ENCODE measurements around the gene SRC. TPM values are rescaled to one million over a fixed set of nuclear protein-coding genes. Genes with fewer than 3 reads are reported as not detected.
"Not testable (repeated sequence)": the region's sequence is repeated elsewhere in the genome, so short reads cannot be mapped to it uniquely, and the experiment has no call there.

Gene SRC
- total RNA-seq, 1 donor from 2014 or later = 6.4 TPM

- Mint-ChIP-seq H3K9me3 (no peaks in the 10 kb centered on the region), H3K36me3 (ENCODE audit: low read depth) (no peaks in the 10 kb centered on the region)
These were observed 12.1 kb upstream of the SRC start for GRCh38 chr20:37333848-37334318.

GRCh38 chr20:37334450-37334849 is 11.5 kb upstream of the SRC start:
- Mint-ChIP-seq H3K27ac (no peak overlapping the region), H3K4me1 (ENCODE audit: low read depth) (peaks cover 22% of the 10 kb centered on the region), H3K9me3 (no peaks in the 10 kb centered on the region), H3K4me3 (no peak overlapping the region), H3K27me3 (ENCODE audit: insufficient read depth) (no peaks in the 10 kb centered on the region), H3K36me3 (ENCODE audit: low read depth) (no peaks in the 10 kb centered on the region)
- intact Hi-C loops (cut with micrococcal nuclease) = no loop called here
- DNase-seq (ENCODE audit: low spot score) = no peak

More at GRCh38 chr20:37333848-37334318, 12.1 kb upstream of the SRC start:
- Mint-ChIP-seq H3K4me3 (no peak overlapping the region), H3K4me1 (ENCODE audit: low read depth) (peaks cover 22% of the 10 kb centered on the region), H3K27ac (no peak overlapping the region), H3K27me3 (ENCODE audit: insufficient read depth) (no peaks in the 10 kb centered on the region)
- no peak for DNase-seq (ENCODE audit: low spot score)
- intact Hi-C loops (cut with micrococcal nuclease) = no loop called here

GRCh38 chr20:37335642-37336368 is 10.1 kb upstream of the SRC start:
- Mint-ChIP-seq H3K27me3 (ENCODE audit: insufficient read depth) (no peaks in the 10 kb centered on the region), H3K4me3 (peak overlapping the region; percentile 12), H3K9me3 (no peaks in the 10 kb centered on the region), H3K4me1 (ENCODE audit: low read depth) (peaks cover 22% of the 10 kb centered on the region), H3K27ac (peak overlapping the region; percentile 55), H3K36me3 (ENCODE audit: low read depth) (no peaks in the 10 kb centered on the region)
- DNase-seq (ENCODE audit: low spot score) = no peak
- intact Hi-C loops (cut with micrococcal nuclease) = loop anchor here (1.0 to 5.0 kb wide), 4 partner anchors 9 to 191 kb away; partner anchors contain the start of gene BLCAP

GRCh38 chr20:37336369-37337207 is 9.4 kb upstream of the SRC start:
- Mint-ChIP-seq H3K4me3 (peak overlapping the region; percentile 61), H3K4me1 (ENCODE audit: low read depth) (peaks cover 22% of the 10 kb centered on the region)

GRCh38 chr20:37337208-37337991 is 8.5 kb upstream of the SRC start:
- peaks cover 22% of the 10 kb centered on the region for H3K4me1 Mint-ChIP-seq (ENCODE audit: low read depth)
- no peaks in the 10 kb centered on the region for H3K36me3 Mint-ChIP-seq (ENCODE audit: low read depth)
- intact Hi-C loops (cut with micrococcal nuclease) = loop anchor here (5.0 kb wide), 2 partner anchors 40 to 190 kb away; partner anchors contain the start of gene BLCAP
- H3K27ac Mint-ChIP-seq = peak overlapping the region; percentile 35
- DNase-seq (ENCODE audit: low spot score) = no peak
- H3K9me3 Mint-ChIP-seq = no peaks in the 10 kb centered on the region
- peak overlapping the region; percentile 61 for H3K4me3 Mint-ChIP-seq
- H3K27me3 Mint-ChIP-seq (ENCODE audit: insufficient read depth) = no peaks in the 10 kb centered on the region

More at GRCh38 chr20:37336369-37337207, 9.4 kb upstream of the SRC start:
- no peaks in the 10 kb centered on the region for H3K36me3 Mint-ChIP-seq (ENCODE audit: low read depth)
- no peaks in the 10 kb centered on the region for H3K27me3 Mint-ChIP-seq (ENCODE audit: insufficient read depth)
- H3K9me3 Mint-ChIP-seq = no peaks in the 10 kb centered on the region
- peak; percentile 8 for DNase-seq (ENCODE audit: low spot score)
- H3K27ac Mint-ChIP-seq = peak overlapping the region; percentile 55
- intact Hi-C loops (cut with micrococcal nuclease) = loop anchor here (1.0 to 5.0 kb wide), 4 partner anchors 9 to 191 kb away; partner anchors contain the start of gene BLCAP

DNA sequence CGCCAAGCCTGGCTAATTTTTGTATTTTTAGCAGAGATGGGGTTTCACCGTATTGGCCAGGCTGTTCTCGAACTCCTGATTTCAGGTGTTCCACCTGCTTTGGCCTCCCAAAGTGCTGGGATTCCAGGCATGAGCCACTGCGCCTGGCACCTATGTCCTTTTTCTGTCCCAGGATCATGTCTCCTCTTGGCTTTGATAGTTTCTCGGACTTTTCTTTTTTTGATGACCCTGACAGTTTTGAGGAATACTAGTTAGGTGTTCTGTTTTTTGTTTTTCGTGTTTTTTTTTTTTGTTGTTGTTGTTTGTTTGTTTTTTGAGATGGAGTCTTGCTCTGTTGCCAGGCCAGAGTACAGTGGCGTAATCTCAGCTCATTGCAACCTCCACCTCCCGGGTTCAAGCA is 7.6 kb upstream of the SRC start:
- not testable (repeated sequence) for H3K36me3 Mint-ChIP-seq (ENCODE audit: low read depth); H3K27me3 Mint-ChIP-seq (ENCODE audit: insufficient read depth); DNase-seq (ENCODE audit: low spot score); H3K9me3 Mint-ChIP-seq; H3K4me3 Mint-ChIP-seq; H3K27ac Mint-ChIP-seq
- H3K4me1 Mint-ChIP-seq (ENCODE audit: low read depth) = peaks cover 23% of the 10 kb centered on the region
- intact Hi-C loops (cut with micrococcal nuclease) = loop anchor here (5.0 kb wide), 2 partner anchors 41 to 189 kb away; partner anchors contain the start of gene BLCAP

GRCh38 chr20:37339208-37339607 is 6.7 kb upstream of the SRC start:
- intact Hi-C loops (cut with micrococcal nuclease) = loop anchor here (5.0 kb wide), 2 partner anchors 42 to 188 kb away; partner anchors contain the start of gene BLCAP
- Mint-ChIP-seq H3K27me3 (ENCODE audit: insufficient read depth) (no peaks in the 10 kb centered on the region), H3K27ac (no peak overlapping the region), H3K4me1 (ENCODE audit: low read depth) (peaks cover 31% of the 10 kb centered on the region), H3K36me3 (ENCODE audit: low read depth) (no peaks in the 10 kb centered on the region), H3K9me3 (no peaks in the 10 kb centered on the region), H3K4me3 (no peak overlapping the region)
- no peak for DNase-seq (ENCODE audit: low spot score)

DNA sequence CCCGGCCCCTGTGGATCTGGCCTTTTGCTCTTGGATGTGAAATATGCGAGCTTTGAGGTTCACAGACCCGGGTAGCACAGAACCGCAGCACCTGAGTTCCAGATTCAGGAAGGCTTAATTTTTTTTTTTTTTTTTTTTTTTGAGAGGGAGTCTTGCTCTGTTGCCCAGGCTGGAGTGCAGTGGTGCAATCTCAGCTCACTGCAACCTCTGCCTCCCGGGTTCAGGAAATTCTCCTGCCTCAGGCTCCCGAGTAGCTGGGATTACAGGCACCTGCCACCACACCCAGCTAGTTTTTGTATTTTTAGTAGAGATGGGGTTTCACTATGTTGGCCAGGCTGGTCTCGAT is 6.2 kb upstream of the SRC start:
- intact Hi-C loops (cut with micrococcal nuclease) = loop anchor here (5.0 kb wide), 2 partner anchors 42 to 188 kb away; partner anchors contain the start of gene BLCAP
- not testable (repeated sequence) for DNase-seq (ENCODE audit: low spot score); H3K9me3 Mint-ChIP-seq; H3K27ac Mint-ChIP-seq; H3K27me3 Mint-ChIP-seq (ENCODE audit: insufficient read depth); H3K4me3 Mint-ChIP-seq; H3K36me3 Mint-ChIP-seq (ENCODE audit: low read depth)
- H3K4me1 Mint-ChIP-seq (ENCODE audit: low read depth) = peaks cover 34% of the 10 kb centered on the region

GRCh38 chr20:37340998-37341397 is 4.9 kb upstream of the SRC start:
- intact Hi-C loops (cut with micrococcal nuclease) = no loop called here
- Mint-ChIP-seq H3K4me1 (ENCODE audit: low read depth) (peaks cover 35% of the 10 kb centered on the region), H3K4me3 (no peak overlapping the region), H3K36me3 (ENCODE audit: low read depth) (no peaks in the 10 kb centered on the region), H3K27me3 (ENCODE audit: insufficient read depth) (peaks cover 4% of the 10 kb centered on the region), H3K27ac (no peak overlapping the region), H3K9me3 (no peaks in the 10 kb centered on the region)
- DNase-seq (ENCODE audit: low spot score) = no peak

GRCh38 chr20:37341632-37342031 is 4.3 kb upstream of the SRC start:
- Mint-ChIP-seq H3K27ac (no peak overlapping the region), H3K9me3 (no peaks in the 10 kb centered on the region), H3K4me3 (no peak overlapping the region), H3K36me3 (ENCODE audit: low read depth) (no peaks in the 10 kb centered on the region), H3K4me1 (ENCODE audit: low read depth) (peaks cover 31% of the 10 kb centered on the region), H3K27me3 (ENCODE audit: insufficient read depth) (peaks cover 4% of the 10 kb centered on the region)
- DNase-seq (ENCODE audit: low spot score) = no peak
- intact Hi-C loops (cut with micrococcal nuclease) = no loop called here

- Mint-ChIP-seq H3K9me3 (no peaks in the 10 kb centered on the region), H3K27me3 (ENCODE audit: insufficient read depth) (peaks cover 4% of the 10 kb centered on the region), H3K27ac (no peak overlapping the region), H3K4me1 (ENCODE audit: low read depth) (peaks cover 22% of the 10 kb centered on the region), H3K36me3 (ENCODE audit: low read depth) (no peaks in the 10 kb centered on the region), H3K4me3 (no peak overlapping the region)
- DNase-seq (ENCODE audit: low spot score) = no peak
- intact Hi-C loops (cut with micrococcal nuclease) = no loop called here
These were observed 3.4 kb upstream of the SRC start for GRCh38 chr20:37342231-37343177.
